ENCODE results near the gene SGSM2.
"Not testable (repeated sequence)": the region's sequence is repeated elsewhere in the genome, so short reads cannot be mapped to it uniquely, and the experiment has no call there.

The SGSM2 gene, protein sequence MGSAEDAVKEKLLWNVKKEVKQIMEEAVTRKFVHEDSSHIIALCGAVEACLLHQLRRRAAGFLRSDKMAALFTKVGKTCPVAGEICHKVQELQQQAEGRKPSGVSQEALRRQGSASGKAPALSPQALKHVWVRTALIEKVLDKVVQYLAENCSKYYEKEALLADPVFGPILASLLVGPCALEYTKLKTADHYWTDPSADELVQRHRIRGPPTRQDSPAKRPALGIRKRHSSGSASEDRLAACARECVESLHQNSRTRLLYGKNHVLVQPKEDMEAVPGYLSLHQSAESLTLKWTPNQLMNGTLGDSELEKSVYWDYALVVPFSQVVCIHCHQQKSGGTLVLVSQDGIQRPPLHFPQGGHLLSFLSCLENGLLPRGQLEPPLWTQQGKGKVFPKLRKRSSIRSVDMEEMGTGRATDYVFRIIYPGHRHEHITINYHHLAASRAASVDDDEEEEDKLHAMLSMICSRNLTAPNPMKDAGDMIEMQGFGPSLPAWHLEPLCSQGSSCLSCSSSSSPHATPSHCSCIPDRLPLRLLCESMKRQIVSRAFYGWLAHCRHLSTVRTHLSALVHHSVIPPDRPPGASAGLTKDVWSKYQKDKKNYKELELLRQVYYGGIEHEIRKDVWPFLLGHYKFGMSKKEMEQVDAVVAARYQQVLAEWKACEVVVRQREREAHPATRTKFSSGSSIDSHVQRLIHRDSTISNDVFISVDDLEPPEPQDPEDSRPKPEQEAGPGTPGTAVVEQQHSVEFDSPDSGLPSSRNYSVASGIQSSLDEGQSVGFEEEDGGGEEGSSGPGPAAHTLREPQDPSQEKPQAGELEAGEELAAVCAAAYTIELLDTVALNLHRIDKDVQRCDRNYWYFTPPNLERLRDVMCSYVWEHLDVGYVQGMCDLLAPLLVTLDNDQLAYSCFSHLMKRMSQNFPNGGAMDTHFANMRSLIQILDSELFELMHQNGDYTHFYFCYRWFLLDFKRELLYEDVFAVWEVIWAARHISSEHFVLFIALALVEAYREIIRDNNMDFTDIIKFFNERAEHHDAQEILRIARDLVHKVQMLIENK

DNA sequence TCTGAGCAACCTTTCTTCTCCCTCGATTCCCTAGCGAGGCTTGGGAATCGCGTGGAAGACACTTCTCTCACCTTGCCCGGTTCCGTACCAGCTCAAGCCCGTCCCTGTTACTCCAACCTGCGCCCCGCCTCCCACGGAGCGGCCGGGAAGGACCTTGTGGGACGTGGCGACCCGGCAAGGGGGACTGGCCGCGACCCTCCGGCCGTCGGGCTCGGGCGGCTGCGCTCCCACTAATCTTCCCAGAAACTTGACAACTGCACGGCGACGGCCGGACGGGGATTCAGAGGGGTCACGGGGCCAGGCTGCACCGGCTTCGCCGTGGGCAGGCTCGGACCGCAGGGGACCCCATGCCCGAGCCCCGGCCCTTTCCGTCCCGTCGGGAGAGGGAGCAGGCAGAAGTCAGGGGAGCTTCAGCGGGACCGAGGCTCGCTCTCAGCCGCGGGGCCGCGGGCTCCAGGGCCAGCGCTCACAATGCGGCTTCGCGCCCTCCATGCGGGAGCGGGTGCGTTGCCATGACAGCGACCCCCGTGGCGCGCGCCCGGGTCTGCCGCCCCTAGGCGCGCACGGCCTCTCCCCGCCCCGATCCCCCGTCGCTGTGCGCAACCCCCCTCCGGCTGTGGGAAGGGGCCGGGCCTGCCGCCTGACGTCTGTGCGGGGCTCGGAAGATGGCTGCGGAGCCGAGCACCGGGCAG, at the start of gene SGSM2:
TSS of gene SGSM2 (plus strand) at position 650 of the 692 bp plus-strand sequence. CDS start 188 bp downstream, outside the sequence.
- peak; percentile 61 for DNase-seq
- in situ Hi-C loops (cut with HindIII; ENCODE audit: low pct_ligation_motif_present, low pct_unique_long_range_greater_than_20kb, low sequenced_read_pairs): no loop called here

DNA sequence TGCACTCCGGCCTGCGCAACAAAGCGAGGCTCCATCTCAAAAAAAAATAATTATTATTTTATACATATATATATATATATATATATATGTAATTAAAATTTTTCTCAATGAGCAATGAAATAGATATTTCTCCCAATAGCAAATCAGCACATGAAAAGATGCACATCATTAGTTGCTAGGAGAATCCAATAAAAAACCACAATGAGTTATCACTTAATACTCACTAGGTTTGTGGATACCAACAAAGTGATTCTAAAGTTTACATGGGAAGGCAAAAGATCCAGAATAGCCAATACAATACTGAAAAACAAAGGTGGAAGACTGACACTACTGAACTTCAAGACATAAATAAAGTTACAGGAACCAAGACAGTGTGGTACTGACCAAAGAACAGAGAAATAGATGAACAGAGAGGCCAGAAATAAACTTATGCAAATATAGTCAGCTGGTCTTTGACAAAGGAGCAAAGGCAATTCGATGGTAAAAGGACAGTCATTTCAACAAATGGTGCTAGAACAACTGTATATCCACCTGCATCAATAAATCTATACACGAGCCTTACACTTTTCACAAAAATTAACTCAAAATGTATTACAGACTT, 47.3 kb upstream of the SGSM2 start:
- in situ Hi-C loops (cut with HindIII; ENCODE audit: low pct_ligation_motif_present, low pct_unique_long_range_greater_than_20kb, low sequenced_read_pairs): no loop called here
- no peak for DNase-seq

DNA sequence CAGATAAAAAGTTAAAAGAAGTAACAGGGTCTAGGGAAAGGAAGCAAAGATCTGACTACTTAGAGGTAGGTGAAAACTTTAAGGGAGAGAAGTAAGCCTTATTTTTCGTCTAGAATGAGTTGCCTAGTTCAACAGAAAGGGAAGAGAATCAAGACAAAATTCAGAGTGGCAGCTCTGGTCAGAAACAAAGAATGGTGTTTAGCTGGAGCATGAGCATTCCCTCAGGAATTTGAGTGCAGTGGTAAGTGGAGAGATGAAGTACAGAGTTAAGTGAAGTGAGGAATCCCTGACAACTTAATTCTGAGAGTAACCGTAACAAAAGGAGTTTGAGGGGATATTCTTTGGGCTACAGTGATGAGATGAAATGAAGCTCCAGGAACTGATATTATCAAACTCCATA, 45.2 kb upstream of the SGSM2 start:
- DNase-seq: peak; percentile 32
- in situ Hi-C loops (cut with HindIII; ENCODE audit: low pct_ligation_motif_present, low pct_unique_long_range_greater_than_20kb, low sequenced_read_pairs): no loop called here

DNA sequence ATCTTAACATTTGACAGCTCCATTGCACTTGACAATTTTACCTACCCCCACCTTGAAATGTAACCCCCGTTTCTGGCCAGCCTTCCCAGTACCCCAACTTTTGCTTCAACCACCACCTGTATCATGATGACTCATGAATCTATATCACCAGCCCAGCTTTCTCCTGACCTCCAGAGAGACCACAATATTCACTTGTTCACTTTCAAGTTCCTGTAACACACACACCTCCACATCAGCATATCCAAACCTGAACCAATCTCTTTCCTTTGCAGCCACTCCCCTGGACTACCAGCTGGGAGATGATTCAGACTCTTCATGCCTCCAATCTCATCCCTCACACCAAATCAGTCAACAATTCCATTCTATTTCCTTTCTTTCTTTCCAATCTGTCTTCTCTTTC, 41.7 kb upstream of the SGSM2 start:
- in situ Hi-C loops (cut with HindIII; ENCODE audit: low pct_ligation_motif_present, low pct_unique_long_range_greater_than_20kb, low sequenced_read_pairs): no loop called here
- no peak for DNase-seq

DNA sequence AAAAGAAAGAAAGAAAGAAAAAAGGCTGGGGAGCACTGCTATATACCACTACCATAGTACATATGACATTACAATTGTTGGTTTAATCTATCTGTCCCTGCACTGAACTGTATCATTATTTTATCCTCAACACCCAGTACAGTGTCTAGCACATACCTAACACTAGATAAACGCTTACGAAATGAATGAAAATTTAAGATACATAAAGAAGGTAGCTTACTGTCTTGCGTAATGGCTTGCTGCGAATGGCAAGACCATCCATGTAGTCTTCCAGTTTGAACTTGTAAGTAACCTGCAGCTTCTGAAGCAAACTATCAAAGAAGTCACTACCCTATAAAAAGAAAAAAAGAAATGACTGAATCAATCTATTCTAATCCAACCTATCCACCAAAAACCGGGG, 40.3 kb upstream of the SGSM2 start:
- in situ Hi-C loops (cut with HindIII; ENCODE audit: low pct_ligation_motif_present, low pct_unique_long_range_greater_than_20kb, low sequenced_read_pairs): no loop called here

DNA sequence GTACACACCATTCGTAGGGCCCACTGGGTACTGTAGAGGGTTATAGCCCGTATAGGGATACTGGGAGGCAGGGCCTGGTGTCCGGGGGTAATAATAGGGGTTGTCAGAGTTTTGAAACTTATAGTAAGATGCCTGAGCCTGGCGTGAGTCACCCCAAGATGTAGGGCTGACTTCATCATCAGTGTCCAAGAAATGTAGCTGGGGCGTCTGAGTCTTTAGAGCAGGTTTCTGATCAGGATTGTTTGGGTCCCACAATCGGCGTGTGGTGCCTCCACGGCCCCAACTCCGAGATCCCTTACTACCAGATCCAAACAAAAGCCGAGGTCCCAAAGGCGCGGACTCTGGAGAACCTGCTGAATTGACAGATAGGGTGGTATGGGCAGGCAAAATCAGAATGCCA, 38.2 kb upstream of the SGSM2 start:
- in situ Hi-C loops (cut with HindIII; ENCODE audit: low pct_ligation_motif_present, low pct_unique_long_range_greater_than_20kb, low sequenced_read_pairs): no loop called here
- DNase-seq: no peak

More for the DNA sequence above, 40.3 kb upstream of the SGSM2 start:
- DNase-seq: no peak

DNA sequence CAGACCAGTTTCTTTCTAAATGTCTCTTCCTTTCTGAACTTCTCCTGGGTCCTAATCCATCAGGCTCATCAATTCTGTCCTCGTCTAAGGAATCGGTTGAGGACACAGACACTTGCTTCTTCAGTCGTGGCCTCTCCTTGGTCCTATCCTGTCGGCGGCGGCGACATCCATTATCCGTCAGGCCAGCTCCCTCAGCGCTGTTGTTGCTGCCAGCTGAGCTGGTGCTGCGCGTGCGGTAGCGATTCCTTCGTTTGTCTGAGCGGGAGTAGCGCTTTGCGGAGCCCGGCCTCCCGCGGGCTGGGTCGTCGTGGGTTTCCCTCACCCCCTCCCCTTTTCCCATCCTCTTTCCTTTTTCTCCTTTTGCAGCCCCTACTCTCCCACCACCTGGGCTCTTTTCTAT, 37.5 kb upstream of the SGSM2 start:
- in situ Hi-C loops (cut with HindIII; ENCODE audit: low pct_ligation_motif_present, low pct_unique_long_range_greater_than_20kb, low sequenced_read_pairs): no loop called here
- DNase-seq: no peak

DNA sequence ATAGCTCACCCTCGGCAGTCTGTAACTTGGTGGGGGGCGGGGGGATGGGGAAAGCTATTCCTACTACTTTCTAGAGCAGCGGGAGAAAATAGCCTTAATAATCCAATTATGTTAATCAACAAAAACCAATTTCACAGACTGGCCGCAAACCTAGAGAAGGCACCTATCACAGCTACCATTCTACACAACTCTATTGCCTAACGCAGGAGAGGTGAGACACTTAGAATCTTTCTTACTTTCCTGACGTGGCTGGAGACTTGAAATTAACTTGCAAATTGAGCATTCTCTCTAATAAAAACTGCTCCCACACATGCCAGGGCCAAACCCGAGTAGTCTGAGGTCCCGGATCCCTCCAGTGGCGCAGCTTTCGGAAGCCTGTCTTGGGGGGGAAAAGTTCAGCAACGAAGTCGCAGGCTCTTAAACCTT, 34.5 kb upstream of the SGSM2 start:
- in situ Hi-C loops (cut with HindIII; ENCODE audit: low pct_ligation_motif_present, low pct_unique_long_range_greater_than_20kb, low sequenced_read_pairs): no loop called here
- DNase-seq: no peak

DNA sequence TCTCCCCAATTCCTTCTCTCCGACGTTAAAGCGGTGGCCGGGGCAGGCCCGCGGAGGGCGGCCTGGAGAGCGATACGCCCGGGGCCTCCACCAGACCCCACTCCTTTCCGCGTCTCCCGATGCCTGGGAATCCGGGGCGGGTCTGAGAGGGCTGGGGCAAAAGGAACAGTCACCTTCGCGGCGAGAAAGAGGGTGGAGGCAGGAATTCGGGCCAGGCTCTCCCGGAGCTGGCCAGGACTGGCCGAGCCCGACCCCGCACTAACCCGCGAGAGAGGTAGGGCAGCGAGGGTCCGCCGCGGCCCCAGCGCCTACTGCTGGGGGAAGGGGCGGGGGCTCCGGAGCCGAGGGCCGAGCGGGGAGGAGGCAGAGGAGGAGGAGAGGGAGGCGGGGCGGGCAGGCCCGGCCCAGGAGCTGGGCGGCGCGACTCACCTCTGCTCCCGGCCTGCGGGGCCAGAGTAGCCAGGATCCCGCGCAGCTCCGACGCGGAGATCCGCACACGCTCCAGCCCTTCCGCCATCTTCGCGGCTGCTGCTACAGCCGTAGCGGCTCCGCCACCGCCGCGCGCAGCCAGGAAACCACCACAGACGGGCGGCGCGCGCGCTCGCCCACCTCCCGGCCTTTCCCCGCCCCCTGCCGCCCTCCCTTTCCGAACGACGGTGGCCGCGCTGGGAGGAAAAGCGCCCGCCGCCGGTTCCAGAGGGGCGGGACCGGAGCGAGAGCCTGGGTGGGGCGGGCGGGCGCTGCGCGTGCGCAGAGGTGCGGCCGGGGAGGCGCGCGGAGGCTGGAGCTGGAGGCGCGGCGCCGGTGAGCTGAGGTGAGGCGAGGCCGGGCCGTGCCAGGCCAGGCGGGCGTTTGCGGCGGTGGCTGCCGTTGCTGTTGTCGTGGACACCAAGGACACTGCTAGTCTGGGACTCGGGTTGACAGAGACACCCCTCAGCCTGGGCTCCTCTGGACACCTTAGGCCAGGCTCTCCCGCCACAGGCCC, 33.8 kb upstream of the SGSM2 start, which contains the start of the genes SMG6 and SRR:
TSS of gene SMG6 (minus strand) at position 582 of the 985 bp plus-strand sequence. CDS start at position 517, 65 bp downstream.
TSS of gene SRR (plus strand) at position 747 of the 985 bp plus-strand sequence. CDS start 11,611 bp downstream, outside the sequence.
- peak; percentile 92 for DNase-seq
- in situ Hi-C loops (cut with HindIII; ENCODE audit: low pct_ligation_motif_present, low pct_unique_long_range_greater_than_20kb, low sequenced_read_pairs): no loop called here

DNA sequence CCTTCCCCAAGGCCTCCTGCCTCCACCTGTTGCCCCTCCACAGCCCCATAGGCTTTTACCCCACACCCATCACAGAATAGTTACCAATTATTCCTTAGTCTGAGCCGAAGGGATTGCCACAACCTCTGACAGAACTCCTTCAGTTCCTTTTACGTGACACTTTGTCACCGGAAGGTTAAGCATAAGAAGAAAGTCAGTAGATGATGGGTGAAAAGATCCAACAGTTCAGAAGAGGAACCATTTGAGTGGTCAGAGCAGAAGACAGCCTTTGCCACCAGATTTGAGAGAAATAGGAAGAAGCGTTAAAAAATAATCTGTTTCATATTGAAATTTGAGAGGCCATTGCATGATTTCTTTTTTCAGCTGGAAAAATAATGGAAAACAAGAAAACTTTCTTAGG, 32.4 kb upstream of the SGSM2 start:
- no peak for DNase-seq
- in situ Hi-C loops (cut with HindIII; ENCODE audit: low pct_ligation_motif_present, low pct_unique_long_range_greater_than_20kb, low sequenced_read_pairs): no loop called here

DNA sequence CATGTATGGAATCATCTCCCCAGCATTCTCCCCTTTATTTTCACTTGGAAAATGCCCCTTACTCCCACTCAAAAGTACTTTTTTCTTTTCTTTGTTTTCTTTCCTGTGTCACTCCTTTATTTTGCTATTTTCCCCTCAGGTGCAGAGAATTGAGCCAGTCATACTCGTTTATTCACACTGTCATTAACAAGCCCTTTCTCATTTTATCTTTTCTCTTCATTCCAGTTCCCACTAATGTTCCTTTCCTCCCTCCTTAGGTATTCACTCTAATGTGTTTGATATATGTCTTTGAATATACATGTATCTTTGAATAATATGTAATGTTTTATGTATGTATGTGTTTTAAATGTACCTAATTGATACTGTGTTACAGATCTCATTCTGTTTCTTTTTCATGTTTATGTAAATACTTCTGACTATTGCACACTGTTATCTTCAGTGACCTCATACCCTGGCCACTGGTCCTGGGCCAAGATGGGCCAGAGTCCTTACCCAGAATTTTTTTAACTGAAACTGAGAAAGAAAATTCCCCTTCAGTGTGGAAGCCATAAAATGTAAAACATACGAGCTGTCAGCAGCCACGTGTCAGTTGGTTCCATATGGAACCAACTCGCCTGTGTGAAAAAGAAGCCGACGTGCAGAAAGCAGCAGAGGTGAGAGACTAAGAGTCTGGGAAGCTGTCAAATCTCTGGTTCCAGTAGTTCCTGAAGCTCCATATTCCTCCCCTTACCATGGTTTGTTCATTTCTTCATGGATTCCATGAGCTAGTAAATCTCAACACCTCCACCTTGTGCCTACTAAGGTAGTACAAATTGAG, 27.8 kb upstream of the SGSM2 start:
- no peak for DNase-seq
- in situ Hi-C loops (cut with HindIII; ENCODE audit: low pct_ligation_motif_present, low pct_unique_long_range_greater_than_20kb, low sequenced_read_pairs): no loop called here

DNA sequence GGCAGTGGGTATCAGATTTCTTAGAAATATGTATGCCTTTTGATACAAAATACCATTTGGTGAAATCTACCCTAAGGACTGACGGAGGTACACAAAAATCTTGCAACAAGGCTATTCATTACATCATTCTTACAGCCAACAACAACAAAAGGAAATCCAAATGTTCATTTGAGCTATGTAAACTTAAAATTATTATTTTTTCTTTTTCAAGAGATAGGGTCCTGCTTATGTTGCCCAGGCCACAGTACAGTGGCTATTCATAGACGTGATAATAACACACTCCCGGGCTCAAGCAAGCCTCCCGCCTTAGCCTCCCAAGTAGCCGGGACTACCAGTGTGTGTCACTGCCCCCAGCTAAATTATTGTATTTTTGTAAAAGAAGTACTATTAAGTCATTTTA, 24.6 kb upstream of the SGSM2 start:
- in situ Hi-C loops (cut with HindIII; ENCODE audit: low pct_ligation_motif_present, low pct_unique_long_range_greater_than_20kb, low sequenced_read_pairs): no loop called here

DNA sequence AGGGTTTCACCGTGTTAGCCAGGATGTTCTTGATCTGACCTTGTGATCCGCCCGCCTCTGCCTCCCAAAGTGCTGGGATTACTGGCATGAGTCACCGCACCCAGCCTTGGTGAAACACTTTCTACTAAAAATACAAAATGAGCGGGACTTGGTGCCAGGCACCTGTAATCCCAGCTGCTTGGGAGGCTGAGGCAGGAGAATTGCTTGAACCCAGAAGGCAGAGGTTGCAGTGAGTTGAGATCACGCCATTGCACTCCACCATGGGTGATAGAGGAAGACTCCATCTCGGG, 20.4 kb upstream of the SGSM2 start:
- in situ Hi-C loops (cut with HindIII; ENCODE audit: low pct_ligation_motif_present, low pct_unique_long_range_greater_than_20kb, low sequenced_read_pairs); DNase-seq: not testable (repeated sequence)

More for the DNA sequence above, 24.6 kb upstream of the SGSM2 start:
- no peak for DNase-seq

DNA sequence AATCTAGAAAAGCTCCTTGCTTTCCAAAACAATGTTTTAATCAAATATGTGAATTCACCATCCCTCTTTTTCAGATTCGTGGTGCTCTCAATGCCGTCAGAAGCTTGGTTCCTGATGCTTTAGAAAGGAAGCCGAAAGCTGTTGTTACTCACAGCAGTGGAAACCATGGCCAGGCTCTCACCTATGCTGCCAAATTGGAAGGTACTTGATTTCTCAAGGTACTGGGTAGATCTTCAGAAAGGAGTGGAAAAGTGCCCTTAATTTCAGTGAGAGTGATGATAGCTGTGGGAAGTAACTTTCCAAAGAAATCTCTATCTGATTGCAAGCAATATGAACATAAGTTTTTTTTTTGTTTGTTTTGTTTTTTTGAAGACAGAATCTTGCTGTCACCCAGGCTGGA, 19.5 kb upstream of the SGSM2 start:
- in situ Hi-C loops (cut with HindIII; ENCODE audit: low pct_ligation_motif_present, low pct_unique_long_range_greater_than_20kb, low sequenced_read_pairs): no loop called here

DNA sequence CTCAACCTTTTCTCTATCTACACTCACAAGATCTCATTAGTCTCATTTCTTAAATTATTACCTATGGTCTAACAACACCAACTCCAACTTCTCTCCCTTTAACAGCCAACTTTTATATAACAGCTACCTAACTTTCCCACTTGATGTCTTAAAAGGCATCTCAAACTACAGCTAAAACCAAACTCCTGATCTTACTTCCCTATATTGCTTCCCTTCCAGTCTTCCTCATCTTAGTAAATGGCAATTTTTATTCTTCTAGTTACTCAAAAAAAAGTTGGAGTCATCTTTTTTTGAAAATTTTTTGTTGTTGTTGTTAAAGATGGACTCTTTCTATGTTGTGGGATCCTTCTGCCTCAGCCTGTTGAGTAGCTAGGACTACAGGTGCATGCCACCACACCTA, 18.2 kb upstream of the SGSM2 start:
- in situ Hi-C loops (cut with HindIII; ENCODE audit: low pct_ligation_motif_present, low pct_unique_long_range_greater_than_20kb, low sequenced_read_pairs): no loop called here
- DNase-seq: no peak

More for the DNA sequence above, 19.5 kb upstream of the SGSM2 start:
- DNase-seq: no peak

DNA sequence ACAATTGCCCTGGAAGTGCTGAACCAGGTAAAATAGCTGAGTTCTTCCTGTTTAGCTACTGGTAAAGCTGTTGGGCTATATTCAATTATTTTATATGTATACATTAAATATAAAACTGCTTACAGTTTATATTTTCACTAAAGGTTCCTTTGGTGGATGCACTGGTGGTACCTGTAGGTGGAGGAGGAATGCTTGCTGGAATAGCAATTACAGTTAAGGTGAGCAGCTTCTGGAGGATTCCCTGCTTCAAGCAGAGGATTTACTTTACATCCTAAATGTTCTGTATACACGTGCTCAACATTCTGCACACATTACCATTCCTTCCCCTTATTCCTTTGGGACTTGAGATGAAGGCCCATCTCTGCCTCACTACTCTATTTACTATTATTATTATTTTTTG, 15.9 kb upstream of the SGSM2 start:
- in situ Hi-C loops (cut with HindIII; ENCODE audit: low pct_ligation_motif_present, low pct_unique_long_range_greater_than_20kb, low sequenced_read_pairs): no loop called here
- DNase-seq: no peak
